Heart right ventricle (tissue), 16 donors: Measurements from ENCODE around the gene PKM. TPM values are rescaled to one million over a fixed set of nuclear protein-coding genes. Genes with fewer than 3 reads are reported as not detected.

Experiments used
- ATAC-seq, 8 donors: fragments of 200-7000 bp; cut with Tn5 transposase; one replicate each; pipeline ENCODE4 v1.9.1; 2020; ENCODE audit warnings: mild to moderate bottlenecking in 8 of 8, moderate library complexity in 8 of 8, moderate number of reproducible peaks in 1 of 8
- DNase-seq, 2 donors: peaks; one replicate each; pipeline ENCODE4 v3.0.0-alpha.2; 2020
- H3K27ac ChIP-seq, 10 donors: fragments of 200-600 bp; sonication (generic) in 2 of 10; one replicate each; pipeline versions ENCODE4 v1.5.0 to v1.8.0; 2020 to 2022; ENCODE audit warnings: mild to moderate bottlenecking in 3 of 10
- H3K27me3 ChIP-seq, 7 donors: fragments of 200-600 bp; one replicate each; pipeline ENCODE4 v1.8.0; 2021 to 2022; ENCODE audit warnings: mild to moderate bottlenecking in 2 of 7
- H3K36me3 ChIP-seq, 9 donors: fragments of 200-600 bp; sonication (generic) in 1 of 9; one replicate each; pipeline versions ENCODE4 v1.5.0 to v1.8.0; 2020 to 2022; ENCODE audit warnings: mild to moderate bottlenecking in 2 of 9
- H3K4me1 ChIP-seq, 9 donors: fragments of 200-600 bp; sonication (generic) in 1 of 9; one replicate each; pipeline versions ENCODE4 v1.5.0 to v1.8.0; 2020 to 2022; ENCODE audit warnings: mild to moderate bottlenecking in 4 of 9
- H3K4me3 ChIP-seq, 10 donors: fragments of 200-600 bp; sonication (generic) in 2 of 10; one replicate each; pipeline versions ENCODE4 v1.5.0 to v1.8.0; 2020 to 2022; ENCODE audit warnings: mild to moderate bottlenecking in 7 of 10, moderate library complexity in 2 of 10
- H3K9me3 ChIP-seq, 11 donors: fragments of 200-600 bp in 10 of 11; sonication (generic) in 2 of 11; one replicate each; pipeline versions ENCODE4 v1.5.0 to v1.8.0; 2013 to 2022; ENCODE audit warnings: mild to moderate bottlenecking in 2 of 11, control low read depth in 1 of 11, moderate library complexity in 1 of 11
- WGBS, 2 donors: extraction: QIAGEN DNeasy Blood & Tissue Kit; methylation state at CpG; one replicate each; pipeline ENCODE4 v1.1.7; 2013; ENCODE audit warnings: inconsistent platforms in 1 of 2; 5-methylcytosine and 5-hydroxymethylcytosine counted together
- intact Hi-C, 10 donors: fragments of 100-400 bp; cut with DNase I; formaldehyde crosslinking; loops; one replicate each; pipeline versions ENCODE4 v1.11.1 to v1.14.2; 2022
- polyA plus RNA-seq, 2 donors: library from polyadenylated mRNA; stranded (reverse); fragments of 200-250 nt; gene quantifications; one replicate each; pipeline ENCODE4 v1.2.3, GENCODE V29; 2013
- total RNA-seq, 10 donors: library from RNA; stranded (reverse); fragmentation: NEBNext Ultra II Directional in 3 of 10; extraction: Animal tissue kit (Norgen Biotek cat#: 25700) in 3 of 10; gene quantifications; one replicate each; pipeline versions ENCODE4 v1.2.1 to v1.2.4, GENCODE V29; 2021 to 2023
- TF ChIP-seq, protein P1 (sequence below), 9 donors: fragments of 200-600 bp; sonication (generic) in 2 of 9; IDR thresholded peaks; one replicate each; pipeline versions ENCODE4 v1.5.0 to v1.8.0; 2021 to 2022; ENCODE audit warnings: antibody characterized with exemption in 9 of 9, mild to moderate bottlenecking in 5 of 9, moderate library complexity in 1 of 9
- donor health status: Arrhythmogenic right ventricular cardiomyopathy.
- donor health status: ischemic (EF 13 %, LVEDD 7.1; RV severe dilation, severe dysfunction).
- donor health status: healthy with polysubstance abuse.
- donor health status: DM: no; HTN: yes; CAD: no.
- donor health status: DM: no; HTN: no; CAD: no.
- donor health status: ischemic (EF 25% LVEDD 6.9; RV normal size, moderate dysfunction).
- donor health status: ischemic (EF 25% LVEDD 5.7; RV mildly dilated, moderate dysfunction).
- donor health status: healthy.
- donor health status: DM: yes; HTN: yes; CAD: no.
- donor health status: Ischemic cardiomyopathy.
- donor health status: ischemic (EF 35%, LVEDD 5.7; RV mildly dilated, moderate dysfunction).
- donor health status: nonischemic (EF 11% LVEDD 7.7; RV severe dilation, severe dysfunction).
- donor health status: DM: yes; HTN: yes; CAD: no.
- donor health status: PGD.
- donor health status: ischemic (EF 29% LVEDD 5.4; RV normal size, mild dysfunction).
- donor health status: nonischemic (EF 23%, LVEDD 6.1; RV moderate dilation, normal function).

Gene PKM
- total and polyA plus RNA-seq, 12 donors = 549 to 1,508 (median 1,040) TPM

DNA sequence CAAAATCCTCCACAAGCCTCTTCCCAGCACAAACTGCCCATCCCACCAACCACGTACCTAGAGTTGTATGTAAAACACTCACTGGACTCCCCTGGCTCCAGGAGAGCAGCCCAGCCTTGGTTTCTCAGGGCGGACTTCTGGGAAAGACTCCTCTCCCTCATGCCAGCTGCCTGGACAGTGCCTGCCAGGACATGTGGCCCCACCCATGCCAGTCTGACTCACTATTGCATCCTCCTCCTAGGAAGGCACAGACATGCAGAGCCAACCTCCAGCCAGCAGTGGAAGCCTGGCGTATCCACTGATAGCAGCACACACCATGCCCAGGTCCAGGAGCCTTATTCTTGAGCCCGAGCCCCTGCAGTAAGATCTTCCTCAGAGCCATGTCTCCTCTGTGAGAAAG lies 8.6 kb downstream of the PKM start:
- Histone ChIP-seq H3K27ac (peak overlapping the region in 8 of 10 donors; percentile 3 to 64 (median 37)), H3K4me1 (peaks cover 18 to 84% (median 63%) of the 10 kb centered on the region in 9 donors), H3K9me3 (no peaks in the 10 kb centered on the region), H3K27me3 (no peaks in the 10 kb centered on the region), H3K4me3 (no peak overlapping the region), H3K36me3 (peaks cover 0 to 87% (median 15%) of the 10 kb centered on the region in 9 donors)
- WGBS, 2 donors = 55 to 69% methylated on average over 4 of the region's 4 CpGs
- ATAC-seq (peak in 7 of 8 donors; percentile 60 to 90 (median 79)), DNase-seq (peak; percentile 42 to 57)
- intact Hi-C loops = loop anchor here in 1 of 10 donors (2.0 kb wide), 1 partner anchor 20 kb away; no protein-coding TSS in a partner anchor
- TF ChIP-seq, protein P1, sequence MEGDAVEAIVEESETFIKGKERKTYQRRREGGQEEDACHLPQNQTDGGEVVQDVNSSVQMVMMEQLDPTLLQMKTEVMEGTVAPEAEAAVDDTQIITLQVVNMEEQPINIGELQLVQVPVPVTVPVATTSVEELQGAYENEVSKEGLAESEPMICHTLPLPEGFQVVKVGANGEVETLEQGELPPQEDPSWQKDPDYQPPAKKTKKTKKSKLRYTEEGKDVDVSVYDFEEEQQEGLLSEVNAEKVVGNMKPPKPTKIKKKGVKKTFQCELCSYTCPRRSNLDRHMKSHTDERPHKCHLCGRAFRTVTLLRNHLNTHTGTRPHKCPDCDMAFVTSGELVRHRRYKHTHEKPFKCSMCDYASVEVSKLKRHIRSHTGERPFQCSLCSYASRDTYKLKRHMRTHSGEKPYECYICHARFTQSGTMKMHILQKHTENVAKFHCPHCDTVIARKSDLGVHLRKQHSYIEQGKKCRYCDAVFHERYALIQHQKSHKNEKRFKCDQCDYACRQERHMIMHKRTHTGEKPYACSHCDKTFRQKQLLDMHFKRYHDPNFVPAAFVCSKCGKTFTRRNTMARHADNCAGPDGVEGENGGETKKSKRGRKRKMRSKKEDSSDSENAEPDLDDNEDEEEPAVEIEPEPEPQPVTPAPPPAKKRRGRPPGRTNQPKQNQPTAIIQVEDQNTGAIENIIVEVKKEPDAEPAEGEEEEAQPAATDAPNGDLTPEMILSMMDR (IDR thresholded peaks at IDR 0.05) = no peak

DNA sequence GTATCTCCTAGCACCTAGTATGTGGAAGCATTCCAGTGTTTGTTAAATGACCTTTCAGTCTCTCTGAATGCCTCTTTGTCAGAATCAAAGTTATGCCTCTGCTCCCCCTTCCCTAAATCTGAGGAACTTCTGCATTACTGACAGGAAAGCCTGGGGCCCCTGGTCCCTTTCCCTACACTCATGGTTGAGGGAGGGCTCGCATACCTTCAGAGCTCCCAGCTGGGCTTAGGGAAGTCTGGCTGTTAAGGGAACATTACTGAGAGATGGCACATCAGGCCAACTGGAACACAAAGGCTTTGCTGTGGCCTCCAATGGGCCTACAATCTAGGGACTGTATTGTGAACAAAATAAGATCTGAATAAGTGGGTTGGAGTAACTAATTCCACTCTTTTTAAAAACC lies 10.3 kb downstream of the PKM start:
- no peak for DNase-seq
- Histone ChIP-seq H3K9me3 (no peaks in the 10 kb centered on the region), H3K4me1 (peaks cover 11 to 72% (median 48%) of the 10 kb centered on the region in 9 donors), H3K27me3 (no peaks in the 10 kb centered on the region), H3K36me3 (peaks cover 0 to 99% (median 32%) of the 10 kb centered on the region in 9 donors), H3K27ac (peak overlapping the region in 6 of 10 donors; percentile 6 to 45 (median 17)), H3K4me3 (no peak overlapping the region)
- 27 to 51% methylated on average over 1 of the region's 1 CpG for WGBS, 2 donors
- intact Hi-C loops = no loop called here
- TF ChIP-seq, protein P1 (IDR thresholded peaks at IDR 0.05) = no peak
- peak in 3 of 8 donors; percentile 22 to 38 (median 28) for ATAC-seq

DNA sequence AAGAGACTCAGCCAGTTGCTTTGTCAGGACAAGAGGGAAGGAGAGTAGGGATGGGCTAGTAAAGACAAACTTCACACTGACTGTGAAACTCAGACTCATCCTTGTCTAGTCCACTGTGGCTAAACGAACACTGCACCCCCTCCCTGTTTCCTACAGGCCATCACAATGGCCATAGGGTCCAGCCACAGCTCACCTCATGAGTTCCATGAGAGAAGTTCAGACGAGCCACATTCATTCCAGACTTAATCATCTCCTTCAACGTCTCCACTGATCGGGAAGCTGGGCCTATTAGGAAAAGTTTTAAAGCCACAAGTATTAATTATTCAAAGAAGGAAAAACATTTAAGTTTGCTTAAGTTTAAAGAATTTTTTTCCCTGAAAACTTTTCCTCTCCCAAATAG lies 13.8 kb downstream of the PKM start:
- Histone ChIP-seq H3K4me1 (peaks cover 11 to 53% (median 33%) of the 10 kb centered on the region in 9 donors), H3K27ac (no peak overlapping the region), H3K4me3 (no peak overlapping the region), H3K9me3 (no peaks in the 10 kb centered on the region), H3K36me3 (peaks cover 0 to 100% (median 58%) of the 10 kb centered on the region in 9 donors), H3K27me3 (no peaks in the 10 kb centered on the region)
- WGBS, 2 donors = 67 to 81% methylated on average over 4 of the region's 4 CpGs
- DNase-seq (no peak), ATAC-seq (no peak)
- TF ChIP-seq, protein P1 (IDR thresholded peaks at IDR 0.05) = no peak
- intact Hi-C loops = loop anchor here in 1 of 10 donors (10.0 kb wide), 1 partner anchor 48 kb away; no protein-coding TSS in a partner anchor

DNA sequence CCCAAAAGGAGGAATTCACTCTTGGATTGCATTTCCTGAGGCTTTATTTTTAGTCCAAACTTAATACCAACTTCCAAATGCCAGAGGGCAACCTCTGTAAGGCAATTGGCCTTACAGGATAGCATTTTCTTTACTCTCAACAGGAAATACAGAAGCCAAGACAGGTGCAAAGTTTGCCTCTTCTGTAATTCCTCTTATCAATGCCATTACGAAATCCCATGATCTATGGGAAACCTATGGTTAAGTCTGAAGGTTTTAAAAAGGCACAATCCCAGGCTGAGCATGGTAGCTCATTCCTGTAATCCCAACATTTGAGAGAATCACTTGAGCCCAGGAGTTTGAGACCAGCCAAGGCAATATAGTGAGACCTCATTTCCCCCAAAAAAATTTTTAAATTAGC lies 14.9 kb downstream of the PKM start:
- peaks cover 3 to 41% (median 22%) of the 10 kb centered on the region in 9 donors for H3K4me1 ChIP-seq
- intact Hi-C loops = loop anchor here in 1 of 10 donors (10.0 kb wide), 1 partner anchor 49 kb away; no protein-coding TSS in a partner anchor
- TF ChIP-seq, protein P1 (IDR thresholded peaks at IDR 0.05) = no peak
- H3K4me3 ChIP-seq = no peak overlapping the region
- H3K9me3 ChIP-seq = no peaks in the 10 kb centered on the region
- ATAC-seq (no peak), DNase-seq (no peak)
- WGBS, 2 donors = 85 to 86% methylated on average over 1 of the region's 1 CpG
- H3K27me3 ChIP-seq = no peaks in the 10 kb centered on the region
- H3K36me3 ChIP-seq = peaks cover 0 to 100% (median 69%) of the 10 kb centered on the region in 9 donors
- H3K27ac ChIP-seq = no peak overlapping the region
